HG03565 (cell line): ENCODE measurements around the gene HDAC9.

Experiments used
- ATAC-seq: cut with Tn5 transposase; IDR thresholded peaks from one replicate; pipeline ENCODE4 v1.9.1; 2021; ENCODE audit warnings: mild to moderate bottlenecking, moderate library complexity; ENCODE audit not compliant: unreplicated experiment

Gene HDAC9

GRCh38 chr7:18521945-18522566 is 26.5 kb downstream of the HDAC9 start:
- peak; percentile 44 for ATAC-seq

DNA sequence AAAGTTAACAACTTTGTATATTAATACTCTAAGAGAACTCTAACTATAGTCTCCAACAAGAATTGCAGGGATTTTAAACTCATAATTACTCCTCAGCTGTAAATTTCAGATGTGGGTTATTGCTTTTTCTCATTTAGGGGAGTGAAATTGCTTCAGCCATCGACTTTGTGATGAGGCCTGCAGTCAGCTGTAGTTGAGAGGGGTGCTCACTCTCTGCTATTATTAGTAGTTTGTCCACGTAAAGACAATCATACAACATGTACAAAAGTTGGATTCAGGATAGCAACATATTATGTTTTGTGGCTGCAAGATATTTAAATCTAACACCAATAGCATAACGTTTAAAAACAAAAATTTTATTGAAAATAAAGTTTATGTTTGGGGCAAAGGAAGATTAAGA is 28.7 kb downstream of the HDAC9 start:
- ATAC-seq = no peak

GRCh38 chr7:18526368-18526878 is 30.9 kb downstream of the HDAC9 start:
- no peak for ATAC-seq

DNA sequence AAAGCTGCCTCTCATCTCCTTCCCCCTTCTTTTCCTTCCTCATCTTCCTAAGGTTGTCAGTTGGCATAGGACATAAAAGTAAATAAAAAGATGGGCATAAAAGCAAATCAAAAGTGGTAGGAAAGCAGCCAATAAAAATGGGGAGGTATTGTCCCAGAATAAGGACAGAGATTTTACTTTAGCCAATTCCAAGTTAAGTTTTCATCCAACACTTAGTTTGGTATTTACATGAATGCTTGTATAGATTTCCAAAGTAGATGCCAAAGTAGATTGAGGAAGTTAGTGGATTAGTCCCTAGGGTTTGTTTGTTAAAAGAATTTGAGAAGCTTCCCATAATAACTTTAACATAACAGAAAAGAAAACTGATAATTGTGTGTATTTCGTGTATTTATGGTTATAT is 33.7 kb downstream of the HDAC9 start:
- ATAC-seq = no peak

DNA sequence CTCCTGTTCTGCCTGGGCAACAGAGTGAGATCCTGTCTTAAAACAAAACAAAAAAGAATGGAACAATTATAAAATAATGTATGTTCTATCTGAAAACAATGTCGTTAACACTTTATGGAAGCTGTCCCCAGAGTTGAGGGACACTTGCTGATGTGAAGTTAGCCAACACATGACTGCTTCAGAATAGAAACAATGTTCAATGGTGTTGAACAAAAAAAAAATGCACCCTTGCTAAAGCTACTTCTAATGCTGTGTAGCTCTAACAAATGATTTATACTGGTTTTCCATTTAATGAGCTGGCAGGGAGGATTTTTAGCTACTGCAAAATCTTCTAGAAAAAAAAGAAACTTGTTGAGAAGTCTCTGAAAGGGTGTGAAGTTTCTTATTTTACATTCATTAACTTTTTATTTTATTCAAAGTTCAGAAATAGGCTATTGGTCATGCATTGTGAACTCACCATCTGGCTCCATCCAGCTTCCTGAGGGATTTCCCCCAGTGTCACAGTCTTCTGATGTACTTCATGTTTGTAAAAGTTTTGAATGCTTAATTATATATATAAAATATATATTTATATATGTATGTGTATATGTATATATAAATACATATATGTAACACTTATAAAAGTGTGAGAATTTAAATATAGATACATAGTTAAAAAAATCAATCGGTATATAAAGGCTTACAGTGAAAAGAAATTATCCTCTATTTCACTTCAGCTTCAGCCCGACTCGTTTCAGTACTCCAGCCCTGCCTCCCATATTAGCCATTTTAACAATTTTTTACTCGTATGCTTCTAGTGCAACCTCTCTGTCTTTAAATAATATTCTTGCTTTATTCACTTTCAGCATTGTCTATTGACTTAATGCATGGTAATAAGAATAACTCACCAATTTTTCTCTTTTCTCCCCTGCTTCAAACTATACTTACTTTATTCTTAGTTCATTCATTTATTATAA is 35.0 kb downstream of the HDAC9 start:
- ATAC-seq = peak; percentile 61

DNA sequence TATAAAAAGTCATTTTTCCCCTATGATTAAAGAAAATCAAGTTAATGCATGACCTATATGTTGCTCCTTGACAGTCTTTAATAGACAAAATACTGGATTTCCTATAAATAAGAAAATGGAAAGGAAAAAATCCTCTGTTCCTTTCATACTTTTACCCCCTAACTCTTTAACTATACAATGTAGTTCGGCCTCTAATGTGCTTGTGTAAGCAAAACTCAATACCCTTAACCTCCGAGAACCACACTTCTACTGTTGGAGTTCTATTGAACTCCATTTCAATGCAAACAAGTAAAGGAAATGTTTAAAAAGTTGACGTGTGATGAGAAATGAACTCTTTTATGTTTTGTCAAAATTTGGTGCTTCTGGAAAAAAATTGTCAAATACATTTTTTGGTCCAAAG is 36.0 kb downstream of the HDAC9 start:
- ATAC-seq = no peak

- ATAC-seq = no peak
Measured at GRCh38 chr7:18532813-18533212, 37.3 kb downstream of the HDAC9 start.

GRCh38 chr7:18534481-18534880 is 38.9 kb downstream of the HDAC9 start:
- ATAC-seq = no peak

DNA sequence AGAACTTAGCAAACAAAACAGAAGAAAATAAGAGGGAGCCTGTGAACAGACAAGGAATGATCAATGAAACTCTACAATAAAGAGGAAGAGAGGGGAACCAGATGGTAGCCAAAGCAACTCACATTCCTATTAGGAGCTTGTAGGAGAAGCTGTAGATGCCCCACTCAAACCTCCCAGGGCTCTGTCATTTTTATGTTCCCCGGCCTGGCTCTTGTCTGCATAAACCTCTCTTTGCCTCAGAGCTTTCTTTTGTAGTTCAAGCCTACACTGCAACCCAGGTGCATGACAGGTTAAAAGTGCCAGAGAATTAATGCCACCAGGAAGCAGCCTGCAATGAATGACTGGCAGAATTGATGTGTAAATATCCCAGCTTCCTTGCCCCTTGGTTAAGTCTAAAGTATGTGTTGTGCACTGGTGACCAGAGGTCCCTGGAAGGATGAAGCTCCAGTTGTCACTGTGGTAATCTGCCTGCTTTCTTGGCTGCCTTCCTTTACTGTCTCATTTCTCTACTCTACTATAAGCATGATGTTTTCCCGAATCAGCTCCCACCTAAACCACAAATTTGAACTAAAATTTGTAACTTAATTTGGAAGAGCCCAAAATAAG is 40.4 kb downstream of the HDAC9 start:
- no peak for ATAC-seq

DNA sequence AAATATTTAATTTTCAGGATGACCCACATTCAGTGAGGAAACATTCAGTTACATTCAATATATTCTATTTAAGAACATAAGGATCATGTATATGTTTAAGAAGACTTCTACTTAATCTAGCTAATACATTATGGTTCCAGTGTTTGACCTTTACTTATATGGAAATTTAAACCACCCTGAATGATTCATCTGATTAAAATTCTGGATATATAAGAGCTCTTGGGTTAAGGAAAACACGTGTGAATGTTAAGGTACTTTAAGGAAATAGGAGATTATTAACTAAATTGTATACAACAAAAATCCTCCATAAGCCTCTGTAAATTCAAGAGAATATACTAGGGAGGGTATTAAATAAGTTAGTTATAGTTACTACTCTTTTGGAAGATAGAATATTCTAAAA is 40.9 kb downstream of the HDAC9 start:
- no peak for ATAC-seq

- peak; percentile 70 for ATAC-seq
Measured at GRCh38 chr7:18538554-18539250, 43.2 kb downstream of the HDAC9 start.

- ATAC-seq = no peak
Measured at GRCh38 chr7:18540396-18540795, 44.8 kb downstream of the HDAC9 start.

- ATAC-seq = no peak
Measured at GRCh38 chr7:18541181-18541870, 45.8 kb downstream of the HDAC9 start.

- no peak for ATAC-seq
Measured at GRCh38 chr7:18541871-18542212, 46.3 kb downstream of the HDAC9 start.

GRCh38 chr7:18546576-18546975 is 51.0 kb downstream of the HDAC9 start:
- no peak for ATAC-seq

DNA sequence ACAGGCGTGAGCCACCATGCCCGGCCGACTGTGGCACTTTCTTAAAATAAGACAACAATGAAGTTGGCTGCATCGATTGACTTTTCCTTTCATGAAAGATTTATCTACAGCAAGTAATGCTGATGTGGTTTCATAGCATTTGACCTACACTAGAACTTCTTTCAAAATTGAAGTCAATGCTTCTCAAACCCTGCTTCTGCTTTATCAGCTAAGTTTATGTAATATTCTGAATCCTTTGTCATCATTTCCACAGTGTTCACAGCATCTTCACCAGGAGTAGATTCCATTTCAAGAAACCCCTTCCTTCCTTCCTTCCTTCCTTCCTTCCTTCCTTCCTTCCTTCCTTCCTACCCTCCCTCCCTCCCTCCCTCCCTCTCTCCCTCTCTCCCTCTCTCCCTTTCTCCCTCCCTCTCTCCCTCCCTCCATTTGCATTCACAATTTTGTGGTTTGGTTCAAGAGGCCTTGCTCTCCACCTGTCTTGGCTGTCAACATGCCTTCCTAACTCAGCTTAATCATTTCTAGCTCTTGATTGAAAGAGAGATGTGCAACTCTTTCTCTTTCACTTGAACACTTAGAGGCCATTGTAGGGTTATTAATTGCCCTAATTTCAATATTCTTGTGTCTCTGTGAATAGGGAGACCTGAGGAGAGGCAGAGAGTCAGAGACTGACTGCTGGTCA is 52.1 kb downstream of the HDAC9 start:
- no peak for ATAC-seq

DNA sequence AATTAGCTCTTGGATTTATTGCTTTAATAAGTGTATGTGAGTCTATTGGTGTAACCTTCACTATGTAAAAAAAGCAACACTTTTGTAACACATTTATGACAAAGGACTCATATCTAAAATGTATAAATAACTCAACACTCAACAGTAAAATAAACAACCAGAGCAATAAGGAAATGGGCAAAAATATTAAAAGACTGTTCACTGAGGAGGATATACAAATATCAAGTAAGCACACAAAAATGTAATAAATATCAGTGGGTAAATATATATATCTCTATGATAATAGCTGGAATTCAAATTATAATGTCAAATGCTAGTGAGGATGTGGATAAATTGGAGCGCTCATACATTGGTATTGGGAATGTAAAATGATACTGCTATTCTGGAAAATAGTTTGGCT is 53.0 kb downstream of the HDAC9 start:
- ATAC-seq = no peak

- no peak for ATAC-seq
Measured at GRCh38 chr7:18550574-18550973, 55.0 kb downstream of the HDAC9 start.

GRCh38 chr7:18552316-18552916 is 56.9 kb downstream of the HDAC9 start:
- ATAC-seq = no peak
